GM13977 (cell line): ENCODE results near the gene CADPS.

Experiments used
- DNase-seq: peaks from one replicate; pipeline ENCODE4 v3.0.0; 2012; ENCODE audit warnings: low spot score
- in situ Hi-C: fragments of 300-500 bp; cut with MboI; formaldehyde crosslinking; loops from one replicate; pipeline ENCODE4 v1.12.0; 2022; ENCODE audit warnings: low sequenced_read_pairs, low pct_unique_long_range_greater_than_20kb, mixed read lengths, inconsistent platforms; ENCODE audit not compliant: unreplicated experiment
- TF ChIP-seq, protein P1 (sequence below): IDR thresholded peaks from 2 replicates; pipeline ENCODE4 v1.5.1; 2012; ENCODE audit warnings: mild to moderate bottlenecking, control low read depth; ENCODE audit not compliant: insufficient read depth; ENCODE audit errors: extremely low read depth, missing control alignments

The CADPS gene

GRCh38 chr3:62874711-62875557 is at the start of gene CADPS:
TSS of gene CADPS (minus strand) at chr3:62875416. CDS start at chr3:62875029, 387 bp downstream.
- TF ChIP-seq, protein P1, sequence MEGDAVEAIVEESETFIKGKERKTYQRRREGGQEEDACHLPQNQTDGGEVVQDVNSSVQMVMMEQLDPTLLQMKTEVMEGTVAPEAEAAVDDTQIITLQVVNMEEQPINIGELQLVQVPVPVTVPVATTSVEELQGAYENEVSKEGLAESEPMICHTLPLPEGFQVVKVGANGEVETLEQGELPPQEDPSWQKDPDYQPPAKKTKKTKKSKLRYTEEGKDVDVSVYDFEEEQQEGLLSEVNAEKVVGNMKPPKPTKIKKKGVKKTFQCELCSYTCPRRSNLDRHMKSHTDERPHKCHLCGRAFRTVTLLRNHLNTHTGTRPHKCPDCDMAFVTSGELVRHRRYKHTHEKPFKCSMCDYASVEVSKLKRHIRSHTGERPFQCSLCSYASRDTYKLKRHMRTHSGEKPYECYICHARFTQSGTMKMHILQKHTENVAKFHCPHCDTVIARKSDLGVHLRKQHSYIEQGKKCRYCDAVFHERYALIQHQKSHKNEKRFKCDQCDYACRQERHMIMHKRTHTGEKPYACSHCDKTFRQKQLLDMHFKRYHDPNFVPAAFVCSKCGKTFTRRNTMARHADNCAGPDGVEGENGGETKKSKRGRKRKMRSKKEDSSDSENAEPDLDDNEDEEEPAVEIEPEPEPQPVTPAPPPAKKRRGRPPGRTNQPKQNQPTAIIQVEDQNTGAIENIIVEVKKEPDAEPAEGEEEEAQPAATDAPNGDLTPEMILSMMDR, result no peak
- peak; percentile 9 for DNase-seq
- in situ Hi-C loops, result no loop called here

- no peak for DNase-seq
- TF ChIP-seq, protein P1, result no peak
- in situ Hi-C loops, result no loop called here
These were observed 47.9 kb upstream of the CADPS start for GRCh38 chr3:62923066-62923465.

GRCh38 chr3:62922326-62922725 is 47.1 kb upstream of the CADPS start:
- TF ChIP-seq, protein P1, result no peak
- in situ Hi-C loops, result no loop called here
- DNase-seq, result no peak

- TF ChIP-seq, protein P1, result no peak
- in situ Hi-C loops, result no loop called here
- no peak for DNase-seq
These were observed 45.2 kb upstream of the CADPS start for GRCh38 chr3:62920466-62920784.

DNA sequence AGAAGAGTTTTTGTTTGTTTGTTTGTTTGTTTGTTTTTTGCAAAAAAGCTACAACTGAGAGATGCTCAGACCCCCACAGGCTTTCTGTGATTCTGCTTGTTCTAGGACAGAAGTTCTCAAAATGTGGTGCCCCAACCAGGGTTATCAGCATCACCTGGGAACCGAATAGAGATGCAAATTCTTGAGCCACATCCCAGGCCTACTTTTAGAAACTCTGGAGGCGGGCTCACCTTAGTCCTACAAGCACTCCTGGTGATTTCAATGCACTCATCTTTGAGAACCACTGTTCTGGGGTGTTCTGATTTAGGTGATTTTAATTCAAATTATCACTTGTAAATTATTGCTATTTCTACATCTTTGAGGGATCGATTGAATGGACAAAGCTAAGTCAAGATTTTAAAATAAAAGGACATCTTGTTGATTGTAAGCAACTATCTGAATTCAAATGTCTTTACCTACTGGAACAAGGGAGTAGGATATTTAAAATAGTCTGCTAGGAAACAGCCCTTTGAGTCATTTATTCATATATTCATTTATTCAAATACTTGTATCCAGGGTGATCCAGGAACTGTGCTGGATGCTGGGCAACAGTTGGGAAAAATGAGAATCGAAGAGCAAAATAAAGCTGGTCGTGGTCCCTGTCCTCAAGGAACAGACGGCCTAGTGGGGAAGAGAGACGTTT is 44.7 kb upstream of the CADPS start:
- in situ Hi-C loops, result no loop called here
- TF ChIP-seq, protein P1, result no peak
- DNase-seq, result no peak

DNA sequence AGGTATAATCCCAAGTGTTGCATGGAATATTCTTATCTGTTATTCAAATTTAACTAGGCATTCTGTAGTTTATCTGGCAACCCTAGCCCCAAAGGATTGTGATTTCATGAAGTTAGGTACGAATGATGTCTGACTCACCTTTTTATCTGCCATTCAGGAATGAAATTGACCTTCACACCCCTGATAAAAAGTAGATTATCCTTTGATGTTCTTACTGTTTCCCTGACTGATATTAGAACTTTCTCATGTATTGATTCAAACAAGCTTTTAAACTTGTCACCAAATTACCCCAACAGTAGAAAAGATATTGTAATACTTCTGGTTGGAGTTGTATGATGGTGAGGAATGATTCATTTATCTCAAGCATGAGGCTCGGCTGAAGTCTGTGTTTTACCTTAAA is 43.6 kb upstream of the CADPS start:
- DNase-seq, result no peak
- TF ChIP-seq, protein P1, result no peak
- in situ Hi-C loops, result no loop called here
